Activated naive CD8-positive, alpha-beta T cell treated with anti-CD3 and anti-CD28 coated beads, Interleukin-2, amount 10 ng/mL, durations not matched to agents 7 days and 5 days (primary cell): ENCODE results near the gene FAM227B. TPM values are rescaled to one million over a fixed set of nuclear protein-coding genes. Genes with fewer than 3 reads are reported as not detected.
A peak's percentile ranks its signal among the peaks of the same experiment; 100 is the strongest.
"Not testable (repeated sequence)": the region's sequence is repeated elsewhere in the genome, so short reads cannot be mapped to it uniquely, and the experiment has no call there.

Source experiments
- ATAC-seq: fragments of 150-1000 bp; cut with Tn5 transposase; one replicate; pipeline ENCODE4 v1.10.0; 2021; ENCODE audit warnings: low read depth, moderate library complexity
- POLR2A ChIA-PET: fragments of 350-600 bp; sonication (Branson Sonifier 250); formaldehyde crosslinking; loops from one replicate; lab custom pipeline; 2021; ENCODE audit warnings: antibody characterized with exemption; lab: Charles Lee
- DNase-seq: peaks from one replicate; pipeline ENCODE4 v3.0.0; 2021
- H3K27ac Mint-ChIP-seq: one replicate; pipeline ENCODE4 v1.8.0; 2022; ENCODE audit warnings: mild to moderate bottlenecking, mixed read lengths
- H3K27me3 Mint-ChIP-seq: one replicate; pipeline ENCODE4 v1.8.0; 2022; ENCODE audit warnings: mild to moderate bottlenecking, moderate library complexity, mixed read lengths
- H3K36me3 Mint-ChIP-seq: one replicate; pipeline ENCODE4 v1.8.0; 2021; ENCODE audit warnings: mild to moderate bottlenecking, mixed read lengths
- H3K4me1 Mint-ChIP-seq: one replicate; pipeline ENCODE4 v1.8.0; 2021; ENCODE audit warnings: mixed read lengths
- H3K4me3 Mint-ChIP-seq: one replicate; pipeline ENCODE4 v1.8.0; 2022; ENCODE audit warnings: mild to moderate bottlenecking, moderate library complexity, mixed read lengths
- H3K9me3 Mint-ChIP-seq: one replicate; pipeline ENCODE4 v1.8.0; 2021; ENCODE audit warnings: mixed read lengths
- total RNA-seq, 2 experiments: library from RNA; stranded (reverse); gene quantifications; one replicate each; pipeline ENCODE4 v1.2.3, GENCODE V29; 2021

FAM227B gene
- 1 to 10 TPM; 6.1 to 6.6 TPM for total RNA-seq

- Mint-ChIP-seq H3K36me3 (peaks cover 14% of the 10 kb centered on the region), H3K27me3 (no peaks in the 10 kb centered on the region), H3K4me3 (peak within 1 kb of the TSS; percentile 87), H3K27ac (peak within 1 kb of the TSS; percentile 89), H3K4me1 (peaks cover 32% of the 10 kb centered on the region), H3K9me3 (peaks cover 7% of the 10 kb centered on the region)
- DNase-seq = peak; percentile 94
- ATAC-seq = peak; percentile 95
- POLR2A ChIA-PET = interaction anchor here (0.7 to 1.5 kb wide), 3 partner anchors 118 to 814 kb away, joined by 3 to 5 read pairs (median 3); partner anchors contain the start of gene GABPB1
Observed at GRCh38 chr15:49620658-49621368, at the start of gene FAM227B, which contains the start of gene DTWD1. Gene FAM227B, minus strand, starts transcription at chr15:49620818. Its CDS starts 5,647 bp downstream, at chr15:49615171. Gene DTWD1, plus strand, starts transcription at chr15:49621048. Its CDS starts 4,120 bp downstream, at chr15:49625168.

GRCh38 chr15:49669288-49669687 lies 48.7 kb upstream of the FAM227B start:
- Mint-ChIP-seq H3K27me3 (peaks cover 15% of the 10 kb centered on the region), H3K27ac (no peak overlapping the region)
- POLR2A ChIA-PET = no interaction called here

GRCh38 chr15:49666486-49666885 lies 45.9 kb upstream of the FAM227B start:
- POLR2A ChIA-PET, DNase-seq, H3K36me3 Mint-ChIP-seq, H3K27ac Mint-ChIP-seq, ATAC-seq, H3K9me3 Mint-ChIP-seq, H3K4me3 Mint-ChIP-seq, H3K4me1 Mint-ChIP-seq: not testable (repeated sequence)
- H3K27me3 Mint-ChIP-seq = peaks cover 14% of the 10 kb centered on the region

More at GRCh38 chr15:49669288-49669687, 48.7 kb upstream of the FAM227B start:
- ATAC-seq (no peak), DNase-seq (no peak)
- no peaks in the 10 kb centered on the region for H3K9me3 Mint-ChIP-seq
- no peaks in the 10 kb centered on the region for H3K36me3 Mint-ChIP-seq
- H3K4me1 Mint-ChIP-seq = no peaks in the 10 kb centered on the region
- no peak overlapping the region for H3K4me3 Mint-ChIP-seq

GRCh38 chr15:49664716-49665115 lies 44.1 kb upstream of the FAM227B start:
- ATAC-seq (no peak), DNase-seq (no peak)
- POLR2A ChIA-PET = no interaction called here
- no peaks in the 10 kb centered on the region for H3K9me3 Mint-ChIP-seq
- H3K27ac Mint-ChIP-seq = no peak overlapping the region
- no peaks in the 10 kb centered on the region for H3K36me3 Mint-ChIP-seq
- no peaks in the 10 kb centered on the region for H3K4me1 Mint-ChIP-seq
- H3K4me3 Mint-ChIP-seq = no peak overlapping the region
- H3K27me3 Mint-ChIP-seq = peaks cover 22% of the 10 kb centered on the region

- DNase-seq (no peak), ATAC-seq (no peak)
- Mint-ChIP-seq H3K9me3 (peaks cover 11% of the 10 kb centered on the region), H3K4me3 (no peak overlapping the region), H3K27me3 (peaks cover 26% of the 10 kb centered on the region), H3K27ac (no peak overlapping the region), H3K36me3 (no peaks in the 10 kb centered on the region), H3K4me1 (no peaks in the 10 kb centered on the region)
- POLR2A ChIA-PET = no interaction called here
Observed at GRCh38 chr15:49656734-49657133, 36.1 kb upstream of the FAM227B start.

GRCh38 chr15:49652922-49653321 lies 32.3 kb upstream of the FAM227B start:
- no peak overlapping the region for H3K4me3 Mint-ChIP-seq

GRCh38 chr15:49650676-49651075 lies 30.1 kb upstream of the FAM227B start:
- peaks cover 2% of the 10 kb centered on the region for H3K27me3 Mint-ChIP-seq
- H3K4me1 Mint-ChIP-seq = no peaks in the 10 kb centered on the region
- no peak overlapping the region for H3K27ac Mint-ChIP-seq
- peaks cover 7% of the 10 kb centered on the region for H3K36me3 Mint-ChIP-seq
- ATAC-seq (no peak), DNase-seq (no peak)
- no peak overlapping the region for H3K4me3 Mint-ChIP-seq
- peaks cover 14% of the 10 kb centered on the region for H3K9me3 Mint-ChIP-seq
- POLR2A ChIA-PET = no interaction called here

More at GRCh38 chr15:49652922-49653321, 32.3 kb upstream of the FAM227B start:
- ATAC-seq (no peak), DNase-seq (no peak)
- Mint-ChIP-seq H3K36me3 (no peaks in the 10 kb centered on the region), H3K27me3 (peaks cover 9% of the 10 kb centered on the region), H3K27ac (no peak overlapping the region), H3K9me3 (peaks cover 12% of the 10 kb centered on the region), H3K4me1 (no peaks in the 10 kb centered on the region)
- POLR2A ChIA-PET = no interaction called here

- H3K27ac Mint-ChIP-seq = no peak overlapping the region
- H3K27me3 Mint-ChIP-seq = no peaks in the 10 kb centered on the region
- peaks cover 7% of the 10 kb centered on the region for H3K36me3 Mint-ChIP-seq
- H3K9me3 Mint-ChIP-seq = peaks cover 14% of the 10 kb centered on the region
- DNase-seq (no peak), ATAC-seq (no peak)
- no peak overlapping the region for H3K4me3 Mint-ChIP-seq
- POLR2A ChIA-PET = no interaction called here
- no peaks in the 10 kb centered on the region for H3K4me1 Mint-ChIP-seq
Observed at GRCh38 chr15:49649987-49650386, 29.4 kb upstream of the FAM227B start.

- no peak for ATAC-seq
- Mint-ChIP-seq H3K36me3 (peaks cover 8% of the 10 kb centered on the region), H3K27me3 (no peaks in the 10 kb centered on the region), H3K4me3 (no peak overlapping the region), H3K4me1 (no peaks in the 10 kb centered on the region), H3K27ac (no peak overlapping the region), H3K9me3 (peaks cover 4% of the 10 kb centered on the region)
- no peak for DNase-seq
- POLR2A ChIA-PET = no interaction called here
Observed at GRCh38 chr15:49646891-49647290, 26.3 kb upstream of the FAM227B start.

- Mint-ChIP-seq H3K4me1 (no peaks in the 10 kb centered on the region), H3K27ac (no peak overlapping the region), H3K36me3 (peaks cover 8% of the 10 kb centered on the region), H3K9me3 (peaks cover 1% of the 10 kb centered on the region), H3K4me3 (no peak overlapping the region), H3K27me3 (no peaks in the 10 kb centered on the region)
- ATAC-seq = no peak
- POLR2A ChIA-PET = no interaction called here
- DNase-seq = no peak
Observed at GRCh38 chr15:49645941-49646340, 25.3 kb upstream of the FAM227B start.

GRCh38 chr15:49645277-49645676 lies 24.7 kb upstream of the FAM227B start:
- Mint-ChIP-seq H3K27me3 (no peaks in the 10 kb centered on the region), H3K27ac (no peak overlapping the region), H3K4me3 (no peak overlapping the region), H3K4me1 (no peaks in the 10 kb centered on the region), H3K9me3 (peaks cover 1% of the 10 kb centered on the region), H3K36me3 (peaks cover 8% of the 10 kb centered on the region)
- ATAC-seq = no peak
- POLR2A ChIA-PET = no interaction called here
- no peak for DNase-seq

- ATAC-seq (no peak), DNase-seq (no peak)
- Mint-ChIP-seq H3K27me3 (no peaks in the 10 kb centered on the region), H3K4me3 (no peak overlapping the region), H3K27ac (no peak overlapping the region), H3K9me3 (peaks cover 1% of the 10 kb centered on the region), H3K4me1 (no peaks in the 10 kb centered on the region), H3K36me3 (peaks cover 8% of the 10 kb centered on the region)
- POLR2A ChIA-PET = no interaction called here
Observed at GRCh38 chr15:49644364-49644794, 23.8 kb upstream of the FAM227B start.

- Mint-ChIP-seq H3K4me1 (peaks cover 1% of the 10 kb centered on the region), H3K27ac (no peak overlapping the region), H3K9me3 (no peaks in the 10 kb centered on the region), H3K4me3 (no peak overlapping the region), H3K36me3 (peaks cover 12% of the 10 kb centered on the region), H3K27me3 (no peaks in the 10 kb centered on the region)
- POLR2A ChIA-PET = interaction anchor here (0.6 to 0.7 kb wide), 2 partner anchors 78 to 591 kb away, joined by 3 to 4 read pairs; partner anchors contain the start of gene SECISBP2L
- no peak for ATAC-seq
- no peak for DNase-seq
Observed at GRCh38 chr15:49637857-49638256, 17.2 kb upstream of the FAM227B start.

GRCh38 chr15:49628379-49628778 lies 7.8 kb upstream of the FAM227B start:
- Mint-ChIP-seq H3K36me3 (peaks cover 18% of the 10 kb centered on the region), H3K27me3 (no peaks in the 10 kb centered on the region), H3K9me3 (peaks cover 7% of the 10 kb centered on the region), H3K4me1 (peaks cover 10% of the 10 kb centered on the region), H3K27ac (no peak overlapping the region), H3K4me3 (no peak overlapping the region)
- ATAC-seq (no peak), DNase-seq (no peak)
- POLR2A ChIA-PET = no interaction called here
